GM10248 (cell line): Measurements from ENCODE around the gene CA6.

Experiments
- CTCF ChIA-PET: fragments of 300-600 bp; sonication (Branson Sonifier 250); formaldehyde crosslinking; extraction: SDS; loops from one replicate; lab custom pipeline; 2021; ENCODE audit warnings: antibody characterized with exemption; lab: Yijun Ruan, JAX
- POLR2A ChIA-PET: fragments of 350-650 bp; sonication (Branson Sonifier 250); formaldehyde crosslinking; extraction: SDS; loops from one replicate; lab custom pipeline; 2020; ENCODE audit warnings: antibody characterized with exemption; lab: Yijun Ruan, JAX
- DNase-seq: peaks from one replicate; pipeline ENCODE4 v3.0.0; 2012; ENCODE audit errors: extremely low spot score
- TF ChIP-seq, protein P1 (sequence below): IDR thresholded peaks from 2 replicates; pipeline ENCODE4 v1.5.1; 2012; ENCODE audit warnings: mild to moderate bottlenecking, low read depth; ENCODE audit errors: extremely low read depth, missing control alignments, control extremely low read depth

The CA6 gene

GRCh38 chr1:8938232-8938999, 7.3 kb upstream of the CA6 start:
- TF ChIP-seq, protein P1, sequence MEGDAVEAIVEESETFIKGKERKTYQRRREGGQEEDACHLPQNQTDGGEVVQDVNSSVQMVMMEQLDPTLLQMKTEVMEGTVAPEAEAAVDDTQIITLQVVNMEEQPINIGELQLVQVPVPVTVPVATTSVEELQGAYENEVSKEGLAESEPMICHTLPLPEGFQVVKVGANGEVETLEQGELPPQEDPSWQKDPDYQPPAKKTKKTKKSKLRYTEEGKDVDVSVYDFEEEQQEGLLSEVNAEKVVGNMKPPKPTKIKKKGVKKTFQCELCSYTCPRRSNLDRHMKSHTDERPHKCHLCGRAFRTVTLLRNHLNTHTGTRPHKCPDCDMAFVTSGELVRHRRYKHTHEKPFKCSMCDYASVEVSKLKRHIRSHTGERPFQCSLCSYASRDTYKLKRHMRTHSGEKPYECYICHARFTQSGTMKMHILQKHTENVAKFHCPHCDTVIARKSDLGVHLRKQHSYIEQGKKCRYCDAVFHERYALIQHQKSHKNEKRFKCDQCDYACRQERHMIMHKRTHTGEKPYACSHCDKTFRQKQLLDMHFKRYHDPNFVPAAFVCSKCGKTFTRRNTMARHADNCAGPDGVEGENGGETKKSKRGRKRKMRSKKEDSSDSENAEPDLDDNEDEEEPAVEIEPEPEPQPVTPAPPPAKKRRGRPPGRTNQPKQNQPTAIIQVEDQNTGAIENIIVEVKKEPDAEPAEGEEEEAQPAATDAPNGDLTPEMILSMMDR = no peak
- POLR2A ChIA-PET = no interaction called here
- CTCF ChIA-PET = interaction anchor here (1.4 to 4.0 kb wide), 5 partner anchors 10 to 67 kb away, joined by 3 to 14 read pairs (median 7); no protein-coding TSS in a partner anchor
- DNase-seq = no peak

DNA sequence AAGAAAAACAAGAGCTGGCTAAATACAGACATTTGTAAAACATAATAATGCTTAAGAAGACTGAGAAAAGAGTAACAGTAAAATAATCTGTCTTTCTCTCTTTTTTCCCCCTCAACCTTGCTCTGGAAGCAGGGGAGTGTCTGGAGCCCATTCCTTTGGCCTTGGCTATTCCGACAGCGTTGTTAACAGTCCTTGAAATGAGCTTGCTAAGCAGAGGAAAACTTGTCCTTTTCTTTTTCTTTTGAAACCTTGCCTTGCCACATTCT, 6.7 kb upstream of the CA6 start:
- TF ChIP-seq, protein P1 = no peak
- POLR2A ChIA-PET = no interaction called here
- CTCF ChIA-PET = interaction anchor here (1.4 to 4.0 kb wide), 4 partner anchors 10 to 66 kb away, joined by 3 to 14 read pairs (median 6); no protein-coding TSS in a partner anchor
- DNase-seq = no peak

DNA sequence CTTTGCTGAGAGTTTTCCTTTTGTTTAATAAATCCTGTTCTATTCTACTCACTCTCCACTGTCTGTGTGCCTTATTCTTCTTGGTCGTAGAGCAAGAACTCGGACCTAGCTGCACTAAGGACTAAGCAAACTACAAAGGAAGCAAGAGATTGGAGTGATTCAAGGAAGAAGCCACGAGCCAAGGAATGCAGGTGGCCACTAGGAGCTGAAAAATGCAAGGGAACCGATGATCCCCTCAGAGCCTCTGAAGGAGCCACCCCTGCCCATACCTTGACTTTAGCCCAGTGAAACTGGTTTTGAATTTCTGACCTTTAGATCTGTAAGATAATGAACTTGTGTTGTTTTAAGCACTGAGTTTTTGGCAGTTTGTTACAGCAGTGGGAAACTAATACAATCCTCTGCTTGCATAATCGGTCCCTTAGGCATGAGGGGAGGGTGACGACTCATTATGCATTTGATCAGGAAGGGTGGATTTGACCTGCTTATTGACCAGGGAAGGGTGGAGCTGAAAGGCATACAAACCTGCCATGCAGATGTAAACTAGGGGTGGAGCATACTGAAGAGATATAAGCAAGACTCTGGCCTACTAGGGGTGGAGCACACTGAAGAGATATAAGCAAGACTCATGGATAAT, 6.2 kb upstream of the CA6 start:
- TF ChIP-seq, protein P1 = no peak
- ChIA-PET POLR2A (no interaction called here), CTCF (interaction anchor here (1.4 to 4.0 kb wide), 5 partner anchors 11 to 65 kb away, joined by 3 to 14 read pairs (median 5); no protein-coding TSS in a partner anchor)
- DNase-seq = no peak

DNA sequence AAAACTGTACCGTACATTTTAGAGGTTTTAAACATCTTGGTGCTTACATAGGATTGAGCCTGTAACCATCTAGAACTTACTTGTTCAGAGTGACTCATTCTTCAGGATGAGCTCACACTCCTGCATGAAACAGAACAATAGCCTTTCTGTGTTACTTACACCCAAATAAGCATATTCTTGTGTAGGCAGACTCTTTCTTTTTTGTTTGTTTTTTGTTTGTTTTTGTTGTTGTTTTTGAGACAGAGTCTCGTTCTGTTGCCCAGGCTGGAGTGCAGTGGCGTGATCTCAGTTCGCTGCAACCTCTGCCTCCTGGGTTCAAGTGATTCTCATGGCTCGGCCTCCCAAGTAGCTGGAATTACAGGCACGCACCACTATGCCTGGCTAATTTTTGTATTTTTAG, 3.8 kb upstream of the CA6 start:
- CTCF ChIA-PET = interaction anchor here (1.2 to 2.6 kb wide), 5 partner anchors 13 to 160 kb away, joined by 3 to 10 read pairs (median 5); no protein-coding TSS in a partner anchor

GRCh38 chr1:8943498-8944405, 1.9 kb upstream of the CA6 start:
- CTCF ChIA-PET = interaction anchor here (1.5 to 1.6 kb wide), 2 partner anchors 29 to 61 kb away, joined by 4 to 6 read pairs; no protein-coding TSS in a partner anchor
- DNase-seq = no peak
- POLR2A ChIA-PET = no interaction called here
- TF ChIP-seq, protein P1 = no peak

More for the DNA sequence above, 3.8 kb upstream of the CA6 start:
- DNase-seq = no peak
- POLR2A ChIA-PET = no interaction called here
- TF ChIP-seq, protein P1 = no peak

DNA sequence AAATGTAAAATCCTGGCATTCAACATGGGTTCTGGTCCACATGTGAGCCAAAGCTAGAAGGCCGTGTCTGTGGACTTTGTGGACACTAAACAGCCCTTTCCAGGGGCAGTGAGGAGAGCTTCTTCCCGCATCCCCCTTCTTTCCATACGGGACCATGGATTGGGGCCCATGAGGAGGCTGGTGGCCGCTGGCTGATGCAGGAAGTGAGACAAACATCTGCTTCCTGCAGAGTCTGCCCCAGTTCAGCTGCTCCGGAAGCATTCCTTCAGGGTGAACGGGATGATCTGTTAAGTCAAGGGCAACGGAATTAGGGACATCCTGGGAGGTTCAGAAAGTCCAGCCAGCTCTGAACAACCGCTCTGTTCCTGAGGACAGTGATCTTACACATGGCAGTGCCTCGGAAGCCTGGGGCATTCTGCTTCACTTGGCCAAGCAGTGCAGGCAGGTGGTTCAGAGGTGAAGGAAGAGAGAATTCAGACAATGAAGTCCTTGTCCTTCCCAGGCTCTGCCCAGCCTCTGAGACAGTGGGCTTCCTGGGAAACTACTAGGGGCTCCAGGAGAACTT, 1.5 kb downstream of the CA6 start:
- no peak for DNase-seq
- TF ChIP-seq, protein P1 = no peak

More for the DNA sequence above, 1.5 kb downstream of the CA6 start:
- ChIA-PET POLR2A (no interaction called here), CTCF (interaction anchor here (1.3 to 1.4 kb wide), 2 partner anchors 9 to 58 kb away, joined by 3 read pairs; no protein-coding TSS in a partner anchor)
